A549 (cell line): ENCODE data around the gene RIT1. TPM values are rescaled to one million over a fixed set of nuclear protein-coding genes. Genes with fewer than 3 reads are reported as not detected.
A peak's percentile ranks its signal among the peaks of the same experiment; 100 is the strongest.

Experiments
- ATAC-seq, 2 experiments: fragments of 200-7000 bp in 1 of 2; fragments of >200 bp in 1 of 2; cut with Nextera tagmentation in 1 of 2; cut with Tn5 transposase in 1 of 2; 3 replicates each; pipeline versions ENCODE4 v1.8.0 to v1.9.1; 2018 to 2020; ENCODE audit warnings: mild to moderate bottlenecking in 1 of 2, moderate library complexity in 1 of 2
- CTCF ChIA-PET: fragments of 300-600 bp; sonication (Branson Sonifier 250); formaldehyde crosslinking; extraction: SDS; loops from one replicate; lab custom pipeline; 2021; ENCODE audit warnings: antibody characterized with exemption, inconsistent platforms; lab: Yijun Ruan, JAX
- POLR2A ChIA-PET: fragments of 350-600 bp; formaldehyde crosslinking; extraction: SDS; loops from one replicate; lab custom pipeline; 2021; ENCODE audit warnings: antibody characterized with exemption, inconsistent platforms; lab: Yijun Ruan, JAX
- DNase-seq, 2 experiments: peaks; one replicate each; pipeline versions ENCODE4 v3.0.0 to v3.0.0-alpha.2; 2011 to 2016; ENCODE audit warnings: low read depth in 1 of 2, low spot score in 1 of 2
- FAIRE-seq: peaks from 2 replicates; lab custom pipeline; 2011; peaks lifted over from hg19 to GRCh38; lab: Jason Lieb, UNC
- H3K27ac ChIP-seq, 2 experiments: fragments of >200 bp; sonication (Bioruptor Twin); formaldehyde crosslinking; 3 replicates each; pipeline ENCODE4 v1.5.1; 2016 to 2017
- H3K4me1 ChIP-seq: fragments of >200 bp; sonication (Bioruptor Twin); formaldehyde crosslinking; 3 replicates; pipeline ENCODE4 v1.6.1; 2016
- H3K4me2 ChIP-seq: fragments of >200 bp; sonication (Bioruptor Twin); formaldehyde crosslinking; 3 replicates; pipeline ENCODE4 v1.6.1; 2016
- H3K4me3 ChIP-seq: fragments of >200 bp; sonication (Bioruptor Twin); formaldehyde crosslinking; 3 replicates; pipeline ENCODE4 v1.5.1; 2016
- H3K9me3 ChIP-seq: fragments of >200 bp; sonication (Bioruptor Twin); formaldehyde crosslinking; 3 replicates; pipeline ENCODE4 v1.6.1; 2016
- CBX2 ChIP-seq: fragments of 200-600 bp; sonication (generic); IDR thresholded peaks from 2 replicates; pipeline ENCODE4 v1.6.1; 2016; ENCODE audit warnings: low read depth, mild to moderate bottlenecking, borderline replicate concordance
- CBX8 ChIP-seq: fragments of 200-600 bp; sonication (generic); IDR thresholded peaks from 2 replicates; pipeline ENCODE4 v1.6.1; 2016
- CHD2 ChIP-seq: fragments of 150-350 bp; IDR thresholded peaks from 2 replicates; pipeline ENCODE4 v1.6.1; 2014; ENCODE audit warnings: low read length; ENCODE audit not compliant: partially characterized antibody
- EHMT2 ChIP-seq: fragments of 200-600 bp; sonication (generic); IDR thresholded peaks from 2 replicates; pipeline ENCODE4 v1.6.1; 2016; ENCODE audit warnings: antibody characterized with exemption, low read depth, mild to moderate bottlenecking, moderate library complexity
- EP300 ChIP-seq, 2 experiments: fragments of >200 bp; sonication (Bioruptor Twin); formaldehyde crosslinking; IDR thresholded peaks; 2 replicates in 1 of 2; 3 replicates in 1 of 2; pipeline ENCODE4 v1.6.1; 2016 to 2017
- FOXS1 ChIP-seq: fragments of 250-450 bp; sonication (Bioruptor Pico); IDR thresholded peaks from 2 replicates; pipeline ENCODE4 v1.5.0; 2020; ENCODE audit warnings: mild to moderate bottlenecking, moderate library complexity
- GATA3 ChIP-seq: IDR thresholded peaks from 2 replicates; pipeline ENCODE4 v1.6.1; 2012; ENCODE audit warnings: borderline replicate concordance
- HOXB13 ChIP-seq: fragments of 250-450 bp; sonication (Bioruptor Pico); IDR thresholded peaks from 2 replicates; pipeline ENCODE4 v1.5.0; 2020; ENCODE audit warnings: low read depth, mild to moderate bottlenecking, moderate library complexity
- JUNB ChIP-seq: fragments of >200 bp; sonication (Bioruptor Twin); formaldehyde crosslinking; IDR thresholded peaks from 2 replicates; pipeline ENCODE4 v1.6.1; 2016
- KDM5A ChIP-seq: fragments of 200-600 bp; sonication (generic); IDR thresholded peaks from 2 replicates; pipeline ENCODE4 v1.6.1; 2016; ENCODE audit warnings: antibody characterized with exemption, mild to moderate bottlenecking
- MAFK ChIP-seq: fragments of 450-650 bp; IDR thresholded peaks from 2 replicates; pipeline ENCODE4 v1.6.1; 2014; ENCODE audit not compliant: partially characterized antibody
- MAX ChIP-seq: IDR thresholded peaks from 2 replicates; pipeline ENCODE4 v1.6.1; 2012
- POLR2A ChIP-seq: IDR thresholded peaks from 2 replicates; pipeline ENCODE4 v1.6.1; 2012; ENCODE audit warnings: mild to moderate bottlenecking, low read length
- POLR2AphosphoS2 ChIP-seq: conservative IDR thresholded peaks from 2 replicates; pipeline ENCODE4 v1.6.1; 2012; ENCODE audit warnings: low read length, improper control_type of control experiment, inconsistent platforms
- RARB ChIP-seq: fragments of 250-450 bp; sonication (Bioruptor Pico); IDR thresholded peaks from 2 replicates; pipeline ENCODE4 v1.8.0; 2021; ENCODE audit warnings: mild to moderate bottlenecking, moderate library complexity
- REST ChIP-seq: fragments of 200-600 bp; sonication (generic); IDR thresholded peaks from 2 replicates; pipeline ENCODE4 v1.6.1; 2016; ENCODE audit warnings: antibody characterized with exemption, mild to moderate bottlenecking, moderate library complexity
- RFX5 ChIP-seq: fragments of 450-650 bp; IDR thresholded peaks from 2 replicates; pipeline ENCODE4 v1.7.1; 2014; ENCODE audit warnings: antibody characterized with exemption, mild to moderate bottlenecking, moderate library complexity
- RNF2 ChIP-seq: fragments of 200-600 bp; sonication (generic); IDR thresholded peaks from 2 replicates; pipeline ENCODE4 v1.6.1; 2016; ENCODE audit warnings: low read depth, mild to moderate bottlenecking, antibody characterized with exemption, moderate library complexity, borderline replicate concordance
- SMC3 ChIP-seq: fragments of >200 bp; sonication (Bioruptor Twin); formaldehyde crosslinking; IDR thresholded peaks from 3 replicates; pipeline ENCODE4 v1.6.1; 2018; ENCODE audit warnings: inconsistent platforms
- SREBF2 ChIP-seq: fragments of 450-650 bp; IDR thresholded peaks from 2 replicates; pipeline ENCODE4 v1.6.1; 2014; ENCODE audit warnings: mild to moderate bottlenecking, moderate library complexity
- USF2 ChIP-seq: fragments of 450-650 bp; IDR thresholded peaks from 2 replicates; pipeline ENCODE4 v1.6.1; 2014; ENCODE audit warnings: antibody characterized with exemption
- ZC3H11A ChIP-seq: fragments of 450-650 bp; IDR thresholded peaks from 2 replicates; pipeline ENCODE4 v1.6.1; 2014; ENCODE audit warnings: antibody characterized with exemption, mild to moderate bottlenecking
- ZFP36 ChIP-seq: fragments of 450-650 bp; IDR thresholded peaks from 2 replicates; pipeline ENCODE4 v1.6.1; 2014; ENCODE audit warnings: borderline replicate concordance; ENCODE audit not compliant: partially characterized antibody
- WGBS: methylation state at CpG from one replicate; pipeline ENCODE4 v1.1.6; 2017; ENCODE audit errors: missing lambda C conversion rate; 5-methylcytosine and 5-hydroxymethylcytosine counted together
- polyA plus RNA-seq, 4 experiments: library from polyadenylated mRNA; depleted of rRNA in 3 of 4; stranded (reverse); fragments of >200 nt; fragmentation: RNase III in 1 of 4; extraction: RNeasy Plus Mini Kit Qiagen cat#74134 plus additional on column Dnase treatment in 1 of 4; gene quantifications; 2 replicates in 3 of 4; 3 replicates in 1 of 4; pipeline ENCODE4 v1.2.3, GENCODE V29; 2011 to 2017

RIT1 gene
- polyA plus RNA-seq, 2 of the 4 experiments (the other 2 are of a cell fraction): 23.6 to 51.9 TPM

GRCh38 chr1:155933591-155934096, 22.5 kb upstream of the RIT1 start:
- H3K4me2 ChIP-seq: peak overlapping the region; percentile 88
- POLR2A ChIA-PET: interaction anchor here (0.6 to 1.9 kb wide), 12 partner anchors 10 to 279 kb away, joined by 3 to 10 read pairs (median 4); partner anchors contain the start of genes PMF1 and SYT11
- H3K9me3 ChIP-seq: no peaks in the 10 kb centered on the region
- peaks cover 43% of the 10 kb centered on the region for H3K4me1 ChIP-seq
- WGBS: 1% methylated on average over 10 of the region's 10 CpGs
- H3K4me3 ChIP-seq: peak overlapping the region; percentile 81
- no peak for FAIRE-seq
- TF ChIP-seq POLR2AphosphoS2 (no peak), CBX8 (no peak), CHD2 (no peak), REST (no peak), RNF2 (no peak), HOXB13 (CRISPR knock-in tag) (no peak), FOXS1 (CRISPR knock-in tag) (no peak), KDM5A (no peak), EHMT2 (no peak), ZFP36 (no peak), SMC3 (no peak), ZC3H11A (no peak), MAX (no peak)
- ATAC-seq: peak in 1 of 2 experiments; percentile 8; a peak in 1 of 6 replicates
- peak overlapping the region; percentile 91 to 94 for H3K27ac ChIP-seq
- CTCF ChIA-PET: interaction anchor here (0.5 to 3.4 kb wide), 6 partner anchors 13 to 132 kb away, joined by 3 to 21 read pairs (median 6); partner anchors contain the start of gene ARHGEF2
- DNase-seq: no peak

- POLR2A ChIA-PET: interaction anchor here (0.6 to 1.6 kb wide), 3 partner anchors 10 to 46 kb away, joined by 3 to 4 read pairs (median 4); partner anchors contain the start of gene ARHGEF2
- DNase-seq: no peak
- peak overlapping the region; percentile 81 for H3K4me3 ChIP-seq
- peak overlapping the region; percentile 88 for H3K4me2 ChIP-seq
- peaks cover 39% of the 10 kb centered on the region for H3K4me1 ChIP-seq
- ATAC-seq: no peak
- 0 out of 6 replicates have a peak overlapping the region, but pooled peaks of 1 of the 2 experiments have one; percentile 17 for H3K27ac ChIP-seq
- no peak for FAIRE-seq
- 44% methylated on average over 5 of the region's 5 CpGs for WGBS
- H3K9me3 ChIP-seq: no peaks in the 10 kb centered on the region
- CTCF ChIA-PET: interaction anchor here (1.0 to 3.6 kb wide), 7 partner anchors 12 to 133 kb away, joined by 3 to 23 read pairs (median 4); partner anchors contain the start of gene ARHGEF2
- TF ChIP-seq ZFP36: no peak
- no peak for TF ChIP-seq MAFK
- no peak for TF ChIP-seq RARB (CRISPR knock-in tag)
- no peak for TF ChIP-seq CHD2
- TF ChIP-seq GATA3: no peak
- no peak for TF ChIP-seq SREBF2
- TF ChIP-seq SMC3: no peak
- no peak for TF ChIP-seq EP300 (IDR thresholded peaks at IDR 0.05)
- TF ChIP-seq RFX5: no peak
- no peak for TF ChIP-seq CBX8
- no peak for TF ChIP-seq POLR2AphosphoS2
- TF ChIP-seq RNF2: no peak
- no peak for TF ChIP-seq POLR2A
- no peak for TF ChIP-seq JUNB
- TF ChIP-seq CBX2: no peak
- no peak for TF ChIP-seq USF2
These were observed 21.3 kb upstream of the RIT1 start for GRCh38 chr1:155932487-155932886.
